ENCODE results near the gene KTI12. TPM values are rescaled to one million over a fixed set of nuclear protein-coding genes. Genes with fewer than 3 reads are reported as not detected.

KTI12 gene
- total RNA-seq, 6 experiments from 2014 or later, result 12.5 to 16.0 (median 14.3) TPM

- TF ChIP-seq CTCF (IDR thresholded peaks at IDR 0.05), result no peak
- H3K27ac Mint-ChIP-seq, result peak overlapping the region; percentile 61
- H3K4me1 Mint-ChIP-seq (ENCODE audit: low read depth), result peaks cover 45% of the 10 kb centered on the region
- no peaks in the 10 kb centered on the region for H3K9me3 Mint-ChIP-seq
- peaks cover 26% of the 10 kb centered on the region for H3K36me3 Mint-ChIP-seq (ENCODE audit: low read depth)
- peaks cover 6% of the 10 kb centered on the region for H3K27me3 Mint-ChIP-seq (ENCODE audit: insufficient read depth)
- H3K4me3 Mint-ChIP-seq, result peak overlapping the region; percentile 89
- no peak for DNase-seq
Measured at GRCh38 chr1:51989582-51990477, 43.8 kb downstream of the KTI12 start.

GRCh38 chr1:51988254-51988653 lies 45.4 kb downstream of the KTI12 start:
- no peak for TF ChIP-seq CTCF (IDR thresholded peaks at IDR 0.05)
- Mint-ChIP-seq H3K27ac (peak overlapping the region; percentile 29; the same call in 1 of the 2 replicates), H3K4me1 (ENCODE audit: low read depth) (peaks cover 50% of the 10 kb centered on the region), H3K9me3 (no peaks in the 10 kb centered on the region), H3K27me3 (ENCODE audit: insufficient read depth) (peaks cover 6% of the 10 kb centered on the region), H3K4me3 (peak overlapping the region; percentile 89), H3K36me3 (ENCODE audit: low read depth) (peaks cover 26% of the 10 kb centered on the region)
- DNase-seq, result no peak

- DNase-seq, result no peak
- H3K4me1 Mint-ChIP-seq (ENCODE audit: low read depth), result peaks cover 46% of the 10 kb centered on the region
- peaks cover 26% of the 10 kb centered on the region for H3K36me3 Mint-ChIP-seq (ENCODE audit: low read depth)
- peak overlapping the region; percentile 24; the same call in 1 of the 2 replicates for H3K27ac Mint-ChIP-seq
- TF ChIP-seq CTCF (IDR thresholded peaks at IDR 0.05), result no peak
- no peaks in the 10 kb centered on the region for H3K9me3 Mint-ChIP-seq
- H3K4me3 Mint-ChIP-seq, result no peak overlapping the region
- H3K27me3 Mint-ChIP-seq (ENCODE audit: insufficient read depth), result peaks cover 2% of the 10 kb centered on the region; the same call in 1 of the 2 replicates
Measured at GRCh38 chr1:51986718-51987117, 46.9 kb downstream of the KTI12 start.

GRCh38 chr1:51982161-51982560 lies 51.4 kb downstream of the KTI12 start:
- Mint-ChIP-seq H3K9me3 (no peaks in the 10 kb centered on the region), H3K4me1 (ENCODE audit: low read depth) (peaks cover 36% of the 10 kb centered on the region), H3K27me3 (ENCODE audit: insufficient read depth) (no peaks in the 10 kb centered on the region), H3K36me3 (ENCODE audit: low read depth) (peaks cover 26% of the 10 kb centered on the region), H3K27ac (no peak overlapping the region), H3K4me3 (no peak overlapping the region)
- TF ChIP-seq CTCF (IDR thresholded peaks at IDR 0.05), result no peak
- DNase-seq, result no peak

Other genes with a start within 250 kb of the KTI12 start
- 100 to 1,000 TPM; 186 to 207 (median 193) TPM for gene NRDC, start 155.1 kb downstream of the KTI12 start, total RNA-seq (2021; fragmentation: NEBNext Ultra II Directional; extraction: Animal tissue kit (Norgen Biotek cat#: 25700))
- gene RAB3B, start 43.1 kb downstream of the KTI12 start, total RNA-seq (2021; fragmentation: NEBNext Ultra II Directional; extraction: Animal tissue kit (Norgen Biotek cat#: 25700)), result 100 to 1,000 TPM; 138 to 174 (median 157) TPM
- 10 to 100 TPM; 61.4 to 72.0 (median 68.7) TPM for gene TXNDC12, start 21.4 kb upstream of the KTI12 start, total RNA-seq (2021; fragmentation: NEBNext Ultra II Directional; extraction: Animal tissue kit (Norgen Biotek cat#: 25700))
- 10 to 100 TPM; 45.7 to 52.9 (median 49.6) TPM for gene BTF3L4, start 22.5 kb upstream of the KTI12 start, total RNA-seq (2021; fragmentation: NEBNext Ultra II Directional; extraction: Animal tissue kit (Norgen Biotek cat#: 25700))
- 10 to 100 TPM; 15.4 to 18.9 (median 17.4) TPM for gene ZFYVE9, start 108.3 kb upstream of the KTI12 start, total RNA-seq (2021; fragmentation: NEBNext Ultra II Directional; extraction: Animal tissue kit (Norgen Biotek cat#: 25700))